IMR-90 (cell line): ENCODE results near the gene ALPI.

Experiments used
- POLR2A ChIP-seq: IDR thresholded peaks from 2 replicates; pipeline ENCODE4 v1.6.1; 2012; ENCODE audit warnings: mild to moderate bottlenecking, low read depth, low read length
- RAD21 ChIP-seq: IDR thresholded peaks from 2 replicates; pipeline ENCODE4 v1.6.1; 2012; ENCODE audit warnings: low read length, improper control_type of control experiment
- TF ChIP-seq, protein P1 (sequence below): conservative IDR thresholded peaks from 2 replicates; pipeline ENCODE4 v1.5.1; 2012; ENCODE audit warnings: mild to moderate bottlenecking, low read depth, low read length, improper control_type of control experiment

DNA sequence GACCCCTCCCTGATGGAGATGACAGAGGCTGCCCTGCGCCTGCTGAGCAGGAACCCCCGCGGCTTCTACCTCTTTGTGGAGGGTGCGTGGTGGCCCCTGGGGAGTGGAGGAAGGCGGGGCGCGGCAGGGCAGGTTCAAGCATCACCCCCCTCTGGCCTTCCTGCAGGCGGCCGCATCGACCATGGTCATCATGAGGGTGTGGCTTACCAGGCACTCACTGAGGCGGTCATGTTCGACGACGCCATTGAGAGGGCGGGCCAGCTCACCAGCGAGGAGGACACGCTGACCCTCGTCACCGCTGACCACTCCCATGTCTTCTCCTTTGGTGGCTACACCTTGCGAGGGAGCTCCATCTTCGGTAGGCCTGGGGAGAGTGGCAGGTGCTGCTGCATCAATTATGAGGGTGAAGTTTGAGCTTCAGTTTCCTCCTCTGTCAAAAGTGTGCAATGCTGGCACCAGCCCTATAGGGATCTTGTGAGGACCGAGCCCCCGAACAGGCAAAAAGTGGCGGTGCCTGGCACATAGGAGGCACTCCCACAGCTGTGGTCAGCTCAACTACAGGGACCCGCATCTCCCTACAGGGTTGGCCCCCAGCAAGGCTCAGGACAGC is 2.2 kb downstream of the ALPI start:
- TF ChIP-seq POLR2A (no peak), RAD21 (no peak)
- TF ChIP-seq, protein P1, sequence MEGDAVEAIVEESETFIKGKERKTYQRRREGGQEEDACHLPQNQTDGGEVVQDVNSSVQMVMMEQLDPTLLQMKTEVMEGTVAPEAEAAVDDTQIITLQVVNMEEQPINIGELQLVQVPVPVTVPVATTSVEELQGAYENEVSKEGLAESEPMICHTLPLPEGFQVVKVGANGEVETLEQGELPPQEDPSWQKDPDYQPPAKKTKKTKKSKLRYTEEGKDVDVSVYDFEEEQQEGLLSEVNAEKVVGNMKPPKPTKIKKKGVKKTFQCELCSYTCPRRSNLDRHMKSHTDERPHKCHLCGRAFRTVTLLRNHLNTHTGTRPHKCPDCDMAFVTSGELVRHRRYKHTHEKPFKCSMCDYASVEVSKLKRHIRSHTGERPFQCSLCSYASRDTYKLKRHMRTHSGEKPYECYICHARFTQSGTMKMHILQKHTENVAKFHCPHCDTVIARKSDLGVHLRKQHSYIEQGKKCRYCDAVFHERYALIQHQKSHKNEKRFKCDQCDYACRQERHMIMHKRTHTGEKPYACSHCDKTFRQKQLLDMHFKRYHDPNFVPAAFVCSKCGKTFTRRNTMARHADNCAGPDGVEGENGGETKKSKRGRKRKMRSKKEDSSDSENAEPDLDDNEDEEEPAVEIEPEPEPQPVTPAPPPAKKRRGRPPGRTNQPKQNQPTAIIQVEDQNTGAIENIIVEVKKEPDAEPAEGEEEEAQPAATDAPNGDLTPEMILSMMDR: no peak
